ENCODE measurements around the gene MSL2. TPM values are rescaled to one million over a fixed set of nuclear protein-coding genes. Genes with fewer than 3 reads are reported as not detected.

Gene MSL2
- total RNA-seq: 5.1 and 7.1 TPM in 2 replicates

GRCh38 chr3:136196064-136196400, at the start of gene MSL2:
TSS of gene MSL2 (minus strand) at chr3:136196335. CDS start at chr3:136195113, 1,222 bp downstream.

Other genes starting within 250 kb of the MSL2 start
- gene PPP2R3A, start 230.6 kb downstream of the MSL2 start, total RNA-seq: 7.0 and 7.5 TPM in 2 replicates
- 49.5 and 70.0 TPM in 2 replicates for gene PCCB, start 54.0 kb upstream of the MSL2 start, total RNA-seq

Data from smooth muscle cell of bladder (primary cell).